GM19023 (cell line): ENCODE data around the gene ADAMTSL1.
A peak's percentile ranks its signal among the peaks of the same experiment; 100 is the strongest.

Experiments
- ATAC-seq: cut with Tn5 transposase; IDR thresholded peaks from one replicate; pipeline ENCODE4 v1.9.1; 2021; ENCODE audit warnings: mild to moderate bottlenecking, moderate library complexity; ENCODE audit not compliant: unreplicated experiment

Gene ADAMTSL1, protein sequence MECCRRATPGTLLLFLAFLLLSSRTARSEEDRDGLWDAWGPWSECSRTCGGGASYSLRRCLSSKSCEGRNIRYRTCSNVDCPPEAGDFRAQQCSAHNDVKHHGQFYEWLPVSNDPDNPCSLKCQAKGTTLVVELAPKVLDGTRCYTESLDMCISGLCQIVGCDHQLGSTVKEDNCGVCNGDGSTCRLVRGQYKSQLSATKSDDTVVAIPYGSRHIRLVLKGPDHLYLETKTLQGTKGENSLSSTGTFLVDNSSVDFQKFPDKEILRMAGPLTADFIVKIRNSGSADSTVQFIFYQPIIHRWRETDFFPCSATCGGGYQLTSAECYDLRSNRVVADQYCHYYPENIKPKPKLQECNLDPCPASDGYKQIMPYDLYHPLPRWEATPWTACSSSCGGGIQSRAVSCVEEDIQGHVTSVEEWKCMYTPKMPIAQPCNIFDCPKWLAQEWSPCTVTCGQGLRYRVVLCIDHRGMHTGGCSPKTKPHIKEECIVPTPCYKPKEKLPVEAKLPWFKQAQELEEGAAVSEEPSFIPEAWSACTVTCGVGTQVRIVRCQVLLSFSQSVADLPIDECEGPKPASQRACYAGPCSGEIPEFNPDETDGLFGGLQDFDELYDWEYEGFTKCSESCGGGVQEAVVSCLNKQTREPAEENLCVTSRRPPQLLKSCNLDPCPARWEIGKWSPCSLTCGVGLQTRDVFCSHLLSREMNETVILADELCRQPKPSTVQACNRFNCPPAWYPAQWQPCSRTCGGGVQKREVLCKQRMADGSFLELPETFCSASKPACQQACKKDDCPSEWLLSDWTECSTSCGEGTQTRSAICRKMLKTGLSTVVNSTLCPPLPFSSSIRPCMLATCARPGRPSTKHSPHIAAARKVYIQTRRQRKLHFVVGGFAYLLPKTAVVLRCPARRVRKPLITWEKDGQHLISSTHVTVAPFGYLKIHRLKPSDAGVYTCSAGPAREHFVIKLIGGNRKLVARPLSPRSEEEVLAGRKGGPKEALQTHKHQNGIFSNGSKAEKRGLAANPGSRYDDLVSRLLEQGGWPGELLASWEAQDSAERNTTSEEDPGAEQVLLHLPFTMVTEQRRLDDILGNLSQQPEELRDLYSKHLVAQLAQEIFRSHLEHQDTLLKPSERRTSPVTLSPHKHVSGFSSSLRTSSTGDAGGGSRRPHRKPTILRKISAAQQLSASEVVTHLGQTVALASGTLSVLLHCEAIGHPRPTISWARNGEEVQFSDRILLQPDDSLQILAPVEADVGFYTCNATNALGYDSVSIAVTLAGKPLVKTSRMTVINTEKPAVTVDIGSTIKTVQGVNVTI (N-terminal part only)

GRCh38 chr9:18473652-18474279, at the start of gene ADAMTSL1:
Gene ADAMTSL1, plus strand, starts transcription at chr9:18474153. Its CDS starts 80 bp downstream, at chr9:18474233.
- ATAC-seq = no peak

GRCh38 chr9:18427691-18428090, 46.3 kb upstream of the ADAMTSL1 start:
- ATAC-seq = no peak

- no peak for ATAC-seq
Observed at GRCh38 chr9:18428661-18429060, 45.3 kb upstream of the ADAMTSL1 start.

- no peak for ATAC-seq
Observed at GRCh38 chr9:18429070-18429469, 44.9 kb upstream of the ADAMTSL1 start.

- no peak for ATAC-seq
Observed at GRCh38 chr9:18433620-18434019, 40.3 kb upstream of the ADAMTSL1 start.

DNA sequence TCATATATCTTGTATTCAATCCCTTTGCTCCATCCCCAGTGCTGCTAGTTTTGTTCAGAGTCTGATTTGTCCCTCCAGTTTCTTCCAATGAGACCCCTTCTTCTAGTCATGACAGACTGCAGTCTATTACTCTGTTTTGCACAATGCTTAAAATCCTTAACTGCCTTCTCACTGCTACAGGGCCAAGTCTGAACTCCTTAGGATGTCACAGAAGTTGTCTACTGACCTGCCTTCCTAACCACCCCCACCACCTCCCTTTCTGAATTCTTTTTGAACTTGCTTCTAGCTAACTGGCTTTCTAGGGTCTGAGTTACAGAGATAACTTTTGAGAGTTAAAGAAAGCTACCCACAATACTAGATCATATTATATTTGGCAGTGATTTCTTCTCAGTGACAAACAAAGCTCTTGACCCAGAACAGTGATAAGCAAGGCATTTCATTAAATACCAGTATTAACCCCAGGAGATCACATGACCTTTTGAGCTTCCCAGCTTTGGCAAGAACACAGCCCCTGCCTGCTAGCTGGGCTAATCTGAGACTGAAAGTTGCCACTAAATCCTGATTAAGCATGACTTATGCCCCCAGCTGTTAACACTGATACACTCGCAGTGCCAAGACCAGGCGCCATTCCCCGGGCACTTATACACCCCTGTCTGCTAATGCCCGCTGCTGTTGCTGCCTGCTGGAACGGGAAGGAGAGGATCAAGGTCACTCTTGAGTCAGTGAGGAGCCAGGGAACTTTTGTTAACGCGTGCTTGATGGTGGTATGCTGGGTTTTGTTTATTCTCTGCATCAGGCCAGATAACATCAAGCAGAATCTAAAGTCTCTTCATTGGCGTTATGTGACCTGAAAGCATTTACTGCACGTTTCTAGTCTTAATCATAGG, 36.4 kb upstream of the ADAMTSL1 start:
- no peak for ATAC-seq

DNA sequence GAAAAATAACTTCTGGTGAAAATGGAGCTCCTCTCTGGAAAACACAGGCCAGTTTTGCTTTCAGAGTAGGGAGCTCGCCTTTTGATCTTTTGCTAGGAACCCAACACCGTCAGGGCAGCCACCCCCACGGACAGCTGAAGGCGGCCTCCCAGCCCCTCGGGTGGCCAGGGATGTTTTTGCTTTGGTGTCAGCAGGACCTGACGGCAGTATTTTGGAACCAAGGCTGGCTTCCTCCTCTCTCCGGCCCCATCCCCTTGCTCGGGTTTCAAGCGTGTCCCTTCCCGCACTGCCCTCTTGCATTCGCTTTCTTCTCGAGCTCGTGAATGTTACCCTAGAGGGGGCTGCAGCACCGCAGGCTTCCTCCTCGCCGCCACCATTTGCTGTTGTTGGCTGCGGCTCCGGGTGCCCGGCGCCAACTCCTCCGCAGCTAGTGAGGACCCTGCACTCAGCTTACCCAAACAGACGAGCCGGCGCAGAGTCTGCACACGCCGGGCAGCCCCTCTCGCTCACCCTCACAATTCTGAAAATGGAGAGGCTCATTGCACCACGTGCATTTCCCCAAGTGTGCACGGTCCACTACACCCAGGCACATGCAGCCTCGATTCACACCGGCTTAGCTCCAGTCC, 35.5 kb upstream of the ADAMTSL1 start:
- ATAC-seq = no peak

DNA sequence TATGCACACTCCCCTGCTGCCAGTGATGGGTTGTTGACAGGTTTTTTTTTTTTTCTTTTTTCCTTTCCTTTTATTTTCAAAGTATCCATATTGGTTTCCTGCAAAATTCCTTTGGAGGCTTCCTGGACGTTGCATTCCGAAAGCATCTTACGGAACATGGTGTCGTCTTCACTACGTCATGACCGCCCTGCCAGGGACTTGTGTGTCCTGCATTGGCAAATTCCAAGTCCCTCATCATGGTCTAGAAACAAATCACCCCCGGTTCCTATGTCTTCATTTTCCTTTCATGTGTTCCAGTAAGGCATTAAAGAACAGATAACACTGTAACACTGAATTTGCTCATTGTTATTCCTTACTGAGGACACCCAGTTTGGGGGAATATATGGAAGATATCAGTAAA, 35.0 kb upstream of the ADAMTSL1 start:
- no peak for ATAC-seq

DNA sequence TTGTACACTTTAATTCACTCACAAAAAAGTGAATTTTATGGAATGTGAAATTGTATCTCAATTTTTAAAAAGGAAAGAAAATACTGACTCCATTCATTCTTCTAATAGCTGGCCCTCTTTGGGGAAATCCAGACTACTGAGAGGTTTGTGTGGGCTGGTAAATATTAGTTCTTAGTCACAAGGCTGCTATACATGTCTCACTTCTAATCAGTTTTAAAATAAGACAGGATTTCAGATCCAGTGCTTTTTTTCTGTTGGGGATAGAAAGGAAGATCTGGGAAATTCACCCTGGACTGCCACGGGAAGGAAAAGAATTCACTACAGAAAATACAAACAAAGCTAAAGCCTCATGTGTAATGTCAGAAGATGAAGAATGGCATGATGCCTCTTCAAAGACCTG, 32.7 kb upstream of the ADAMTSL1 start:
- no peak for ATAC-seq

DNA sequence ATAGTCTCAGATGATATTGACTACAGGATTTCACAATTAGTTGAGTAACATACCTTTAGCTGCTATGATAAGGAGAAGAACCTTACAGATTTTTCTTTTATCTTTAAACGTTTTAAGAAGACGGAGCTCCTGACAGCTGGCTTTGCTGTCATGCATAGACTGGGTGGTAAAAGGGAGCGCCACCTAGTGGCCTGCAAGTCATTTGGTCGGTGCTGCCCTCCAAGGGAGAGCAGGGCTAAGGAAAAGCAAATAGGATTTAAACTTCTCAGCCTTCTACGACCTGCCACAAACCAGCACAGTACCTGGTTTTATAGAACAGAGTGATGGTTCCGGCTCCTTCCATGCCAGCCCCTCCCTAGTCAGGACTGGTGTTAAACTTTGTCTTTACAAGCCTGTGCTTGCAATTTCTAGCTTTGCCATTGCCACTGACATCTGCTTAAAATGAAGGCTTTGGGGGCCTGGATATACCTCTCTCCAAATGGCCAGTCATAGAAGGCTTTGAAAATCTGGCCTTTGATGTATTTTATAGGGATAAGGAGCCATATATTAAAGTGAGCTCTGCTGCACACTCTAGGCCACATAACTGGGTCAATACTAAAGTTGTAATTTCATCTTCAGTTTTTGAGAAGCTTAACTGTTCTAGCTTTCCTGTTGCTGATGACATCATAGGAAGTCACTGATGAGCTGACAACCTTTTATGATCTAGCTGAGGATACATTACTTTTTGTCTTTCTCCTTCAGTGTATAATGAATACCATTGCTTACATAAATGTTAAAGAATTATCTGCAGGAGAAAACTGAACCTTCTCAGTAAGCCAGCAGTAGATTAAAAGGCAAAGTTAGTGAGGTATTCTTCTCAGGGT, 31.1 kb upstream of the ADAMTSL1 start:
- peak; percentile 97 for ATAC-seq

DNA sequence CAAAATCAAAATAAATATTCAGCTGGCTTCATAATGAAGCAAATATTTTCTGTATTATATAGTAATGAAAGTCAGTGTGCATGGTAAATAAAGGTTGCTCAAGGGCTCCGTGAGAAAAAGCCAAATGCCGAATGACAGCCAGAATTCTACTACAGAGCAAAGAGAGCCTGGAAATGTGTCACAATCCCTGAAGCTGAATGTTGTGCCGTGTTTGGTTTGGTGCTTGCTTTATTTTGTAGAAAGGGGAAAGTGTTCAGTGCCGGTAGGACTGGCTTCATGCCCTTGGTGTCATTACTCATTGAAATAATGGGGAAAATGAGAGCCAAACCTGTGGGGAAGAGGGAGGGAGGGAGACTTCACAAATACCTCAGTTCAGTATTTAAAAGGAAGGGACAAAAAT, 26.8 kb upstream of the ADAMTSL1 start:
- ATAC-seq = no peak

GRCh38 chr9:18447541-18447940, 26.4 kb upstream of the ADAMTSL1 start:
- no peak for ATAC-seq

- no peak for ATAC-seq
Observed at GRCh38 chr9:18448101-18448500, 25.9 kb upstream of the ADAMTSL1 start.

GRCh38 chr9:18451406-18451805, 22.5 kb upstream of the ADAMTSL1 start:
- no peak for ATAC-seq

- ATAC-seq = no peak
Observed at GRCh38 chr9:18452276-18452675, 21.7 kb upstream of the ADAMTSL1 start.

- no peak for ATAC-seq
Observed at GRCh38 chr9:18456624-18457237, 17.2 kb upstream of the ADAMTSL1 start.

GRCh38 chr9:18457510-18457909, 16.4 kb upstream of the ADAMTSL1 start:
- ATAC-seq = no peak
